Vagina (tissue), 2 donors: ENCODE results near the gene TTC17.

Experiments
- POLR2A ChIP-seq, 2 donors: fragments of 450-650 bp; IDR thresholded peaks; one replicate each; pipeline ENCODE4 v1.6.1; 2017; ENCODE audit warnings: antibody characterized with exemption in 2 of 2, mild to moderate bottlenecking in 2 of 2, moderate library complexity in 2 of 2
- POLR2AphosphoS5 ChIP-seq, 2 donors: sonication (generic); formaldehyde crosslinking; IDR thresholded peaks; one replicate each; pipeline ENCODE4 v1.9.0; 2017; ENCODE audit warnings: antibody characterized with exemption in 2 of 2, mild to moderate bottlenecking in 2 of 2, low read depth in 1 of 2; ENCODE audit not compliant: insufficient read depth in 1 of 2
- TF ChIP-seq, protein P1 (sequence below), 3 experiments: fragments of 450-650 bp in 2 of 3; fragments of 200-600 bp in 1 of 3; sonication (generic) in 1 of 3; IDR thresholded peaks; one replicate each; pipeline ENCODE4 v1.5.1; 2017 to 2019; ENCODE audit warnings: antibody characterized with exemption in 3 of 3, mild to moderate bottlenecking in 2 of 3, moderate library complexity in 2 of 3

DNA sequence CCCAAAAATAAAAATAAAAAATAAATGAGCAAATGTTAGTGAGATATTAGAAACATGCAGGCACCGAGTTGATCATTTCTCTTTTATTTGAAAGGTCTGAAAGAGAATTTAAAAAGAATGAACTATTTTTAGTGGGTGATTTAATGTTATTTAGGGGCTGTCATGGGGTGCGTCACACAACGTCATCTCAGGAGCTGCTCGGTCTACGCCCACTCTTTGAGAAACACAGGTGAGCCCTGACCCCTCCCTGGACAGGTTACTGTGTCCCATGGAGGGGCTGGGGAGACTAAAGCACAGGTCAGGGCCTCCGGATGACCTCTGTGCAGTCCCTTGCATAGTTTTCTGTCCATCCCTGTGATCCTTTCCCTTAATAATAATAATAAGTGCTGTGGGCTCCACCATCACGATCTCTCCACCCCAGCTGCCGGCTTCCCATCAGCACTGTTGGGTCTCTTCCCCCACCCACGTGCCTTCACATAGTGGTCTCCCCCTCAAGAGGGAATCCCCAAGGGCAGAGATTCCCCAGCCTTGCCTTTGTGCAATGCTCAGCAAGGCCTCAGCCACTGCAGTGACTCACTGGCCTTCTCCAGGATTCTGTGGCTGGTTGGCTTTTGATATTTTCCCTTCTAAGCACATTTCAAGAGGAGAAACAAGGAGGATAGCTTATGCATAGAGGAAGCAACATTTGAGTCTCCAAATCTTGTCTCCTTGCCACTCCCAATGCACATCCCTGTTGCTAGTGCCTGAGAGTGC lies 159.9 kb downstream of the TTC17 start:
- TF ChIP-seq, protein P1, sequence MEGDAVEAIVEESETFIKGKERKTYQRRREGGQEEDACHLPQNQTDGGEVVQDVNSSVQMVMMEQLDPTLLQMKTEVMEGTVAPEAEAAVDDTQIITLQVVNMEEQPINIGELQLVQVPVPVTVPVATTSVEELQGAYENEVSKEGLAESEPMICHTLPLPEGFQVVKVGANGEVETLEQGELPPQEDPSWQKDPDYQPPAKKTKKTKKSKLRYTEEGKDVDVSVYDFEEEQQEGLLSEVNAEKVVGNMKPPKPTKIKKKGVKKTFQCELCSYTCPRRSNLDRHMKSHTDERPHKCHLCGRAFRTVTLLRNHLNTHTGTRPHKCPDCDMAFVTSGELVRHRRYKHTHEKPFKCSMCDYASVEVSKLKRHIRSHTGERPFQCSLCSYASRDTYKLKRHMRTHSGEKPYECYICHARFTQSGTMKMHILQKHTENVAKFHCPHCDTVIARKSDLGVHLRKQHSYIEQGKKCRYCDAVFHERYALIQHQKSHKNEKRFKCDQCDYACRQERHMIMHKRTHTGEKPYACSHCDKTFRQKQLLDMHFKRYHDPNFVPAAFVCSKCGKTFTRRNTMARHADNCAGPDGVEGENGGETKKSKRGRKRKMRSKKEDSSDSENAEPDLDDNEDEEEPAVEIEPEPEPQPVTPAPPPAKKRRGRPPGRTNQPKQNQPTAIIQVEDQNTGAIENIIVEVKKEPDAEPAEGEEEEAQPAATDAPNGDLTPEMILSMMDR (IDR thresholded peaks at IDR 0.05), result no peak
- TF ChIP-seq POLR2AphosphoS5 (IDR thresholded peaks at IDR 0.05; ENCODE audit: insufficient read depth in 1 of 2, low read depth in 1 of 2), result no peak
- TF ChIP-seq POLR2A (IDR thresholded peaks at IDR 0.05), result no peak
